Measurements from ENCODE around the gene RAG1. TPM values are rescaled to one million over a fixed set of nuclear protein-coding genes. Genes with fewer than 3 reads are reported as not detected.

RAG1 gene
- total and polyA plus RNA-seq, 9 of the 15 experiments (the other 6 are each of a cell fraction or from before 2014, with no cell fraction given) = 0.49 to 2.5 (median 1.7) TPM

GRCh38 chr11:36594316-36594989 is 26.6 kb downstream of the RAG1 start, which contains the start of gene IFTAP (continued):
- TF ChIP-seq ZBTB8A (IDR thresholded peaks at IDR 0.05; ENCODE audit: partially characterized antibody) (peak; percentile 71), IRF9 (tag; IDR thresholded peaks at IDR 0.05) (0 out of 2 replicates have a peak, but pooled peaks have one; percentile 54), ZBTB40 (IDR thresholded peaks at IDR 0.05) (peak; percentile 94), ZBTB40 (CRISPR knock-in tag; IDR thresholded peaks at IDR 0.05) (no peak), ARNT (IDR thresholded peaks at IDR 0.05) (peak in 1 of 2 experiments; percentile 80; a peak in 2 of 4 replicates), CAMTA2 (CRISPR knock-in tag; conservative IDR thresholded peaks at IDR 0.05) (no peak), ZZZ3 (IDR thresholded peaks at IDR 0.05) (peak; percentile 53; the same call in 1 of the 2 replicates), L3MBTL2 (IDR thresholded peaks at IDR 0.05) (peak; percentile 93), HNRNPLL (IDR thresholded peaks at IDR 0.05; ENCODE audit: low read depth, low read length, poor library complexity, severe bottlenecking) (peak; percentile 53), MECOM (CRISPR knock-in tag; IDR thresholded peaks at IDR 0.05) (0 out of 2 replicates have a peak, but pooled peaks have one; percentile 12), HINFP (tag; conservative IDR thresholded peaks at IDR 0.05; ENCODE audit: low read depth) (peak; percentile 57; the same call in 1 of the 2 replicates), SMAD4 (CRISPR knock-in tag; conservative IDR thresholded peaks at IDR 0.05) (0 out of 2 replicates have a peak, but pooled peaks have one; percentile 43), CHAMP1 (IDR thresholded peaks at IDR 0.05) (0 out of 2 replicates have a peak, but pooled peaks have one; percentile 65)

Measured in K562 (cell line).